Measurements from ENCODE around the gene RUBCNL. TPM values are rescaled to one million over a fixed set of nuclear protein-coding genes. Genes with fewer than 3 reads are reported as not detected.

RUBCNL gene
- total and polyA plus RNA-seq, 2 donors (not counting 3 experiments of a cell fraction or from before 2014, with no cell fraction given): not detected

- H3K27me3 ChIP-seq (ENCODE audit: control insufficient read depth in 2 of 2, insufficient read depth in 2 of 2, low read length in 2 of 2): peaks cover 0 to 2% of the 10 kb centered on the region in 2 experiments
- ChIA-PET POLR2A (no interaction called here), CTCF (no interaction called here)
- dilution Hi-C loops (cut with MboI; ENCODE audit: extremely low pct_ligation_motif_present, low sequenced_read_pairs): no loop called here
- H3K9me1 ChIP-seq (replicated peaks; ENCODE audit: control insufficient read depth, extremely low read depth, insufficient read depth, low read length): no peaks in the 10 kb centered on the region
- intact Hi-C loops (cut with micrococcal nuclease): no loop called here
- no peak overlapping the region for H3K9ac ChIP-seq (replicated peaks; ENCODE audit: extremely low read depth, insufficient read depth, low read length)
- H3K4me1 ChIP-seq (ENCODE audit: control insufficient read depth, extremely low read depth, insufficient read depth, low read length): no peaks in the 10 kb centered on the region
- BruUV-seq (replicated peaks): no TSS peak
- H3K27ac ChIP-seq (ENCODE audit: insufficient read depth, low read depth, low read length): no peak overlapping the region
- no peak overlapping the region for H3K4me2 ChIP-seq (ENCODE audit: insufficient read depth, low read length)
- FAIRE-seq (no peak), DNase-seq (ENCODE audit: low read depth, low spot score) (no peak)
- no peak for TF ChIP-seq FOS (IDR thresholded peaks at IDR 0.05; ENCODE audit: borderline replicate concordance, insufficient read depth, low read length)
- no peak for TF ChIP-seq POLR2AphosphoS5 (IDR thresholded peaks at IDR 0.05; ENCODE audit: insufficient read depth, low read depth, low read length)
- TF ChIP-seq JUN (IDR thresholded peaks at IDR 0.05; ENCODE audit: borderline replicate concordance, insufficient read depth, insufficient read length, low read depth): no peak
- no peak for TF ChIP-seq POLR2A (IDR thresholded peaks at IDR 0.05; ENCODE audit: low read depth, low read length)
- no peak for TF ChIP-seq MAX (IDR thresholded peaks at IDR 0.05; ENCODE audit: insufficient read depth, insufficient read length)
- no peak for TF ChIP-seq MYC (IDR thresholded peaks at IDR 0.05; ENCODE audit: low read depth, low read length)
- TF ChIP-seq CTCF (IDR thresholded peaks at IDR 0.05; ENCODE audit: extremely low read depth in 1 of 2, insufficient read depth in 1 of 2, low read depth in 1 of 2, low read length in 2 of 2): no peak
- no peak for TF ChIP-seq GATA2 (IDR thresholded peaks at IDR 0.05; ENCODE audit: insufficient read depth, insufficient read length, low read depth, low read length)
- no peak for TF ChIP-seq EZH2 (IDR thresholded peaks at IDR 0.05; ENCODE audit: borderline replicate concordance, low read depth, low read length, severe bottlenecking)
- H3K36me3 ChIP-seq (ENCODE audit: control insufficient read depth in 2 of 2, extremely low read depth in 1 of 2, insufficient read depth in 2 of 2, low read length in 2 of 2): no peaks in the 10 kb centered on the region
- no peak overlapping the region for H3K4me3 ChIP-seq (replicated peaks in 1 of 3; ENCODE audit: insufficient read depth in 1 of 3, low read depth in 1 of 3, low read length in 3 of 3)
- no peaks in the 10 kb centered on the region for H4K20me1 ChIP-seq (replicated peaks; ENCODE audit: control insufficient read depth, extremely low read depth, insufficient read depth, low read length)
- H3K9me3 ChIP-seq (replicated peaks; ENCODE audit: control insufficient read depth, insufficient read depth, low read length): no peaks in the 10 kb centered on the region
- H3K79me2 ChIP-seq (ENCODE audit: control insufficient read depth, insufficient read depth, low read length): no peaks in the 10 kb centered on the region
- no peak overlapping the region for H2AFZ ChIP-seq (ENCODE audit: low read depth, low read length)
These were observed 17.7 kb upstream of the RUBCNL start for GRCh38 chr13:46404733-46405100.
